NB4 (cell line): Measurements from ENCODE around the gene CDH12.

ENCODE experiments used
- DNase-seq: peaks from one replicate; pipeline ENCODE4 v3.0.0; 2010; ENCODE audit warnings: low read depth
- H3K4me3 ChIP-seq: one replicate; pipeline ENCODE4 v1.5.1; 2011; ENCODE audit warnings: mild to moderate bottlenecking, low read depth, low read length, moderate library complexity
- CTCF ChIP-seq: IDR thresholded peaks from one replicate; pipeline ENCODE4 v1.5.1; 2012; ENCODE audit warnings: low read depth, low read length
- MAX ChIP-seq: IDR thresholded peaks from 2 replicates; pipeline ENCODE4 v1.6.1; 2011; ENCODE audit warnings: low read depth, low read length
- MYC ChIP-seq: IDR thresholded peaks from 2 replicates; pipeline ENCODE4 v1.6.1; 2011; ENCODE audit warnings: low read depth, low read length
- POLR2A ChIP-seq: IDR thresholded peaks from 2 replicates; pipeline ENCODE4 v1.6.1; 2011; ENCODE audit warnings: mild to moderate bottlenecking; ENCODE audit not compliant: insufficient read length; ENCODE audit errors: extremely low read depth

CDH12 gene

DNA sequence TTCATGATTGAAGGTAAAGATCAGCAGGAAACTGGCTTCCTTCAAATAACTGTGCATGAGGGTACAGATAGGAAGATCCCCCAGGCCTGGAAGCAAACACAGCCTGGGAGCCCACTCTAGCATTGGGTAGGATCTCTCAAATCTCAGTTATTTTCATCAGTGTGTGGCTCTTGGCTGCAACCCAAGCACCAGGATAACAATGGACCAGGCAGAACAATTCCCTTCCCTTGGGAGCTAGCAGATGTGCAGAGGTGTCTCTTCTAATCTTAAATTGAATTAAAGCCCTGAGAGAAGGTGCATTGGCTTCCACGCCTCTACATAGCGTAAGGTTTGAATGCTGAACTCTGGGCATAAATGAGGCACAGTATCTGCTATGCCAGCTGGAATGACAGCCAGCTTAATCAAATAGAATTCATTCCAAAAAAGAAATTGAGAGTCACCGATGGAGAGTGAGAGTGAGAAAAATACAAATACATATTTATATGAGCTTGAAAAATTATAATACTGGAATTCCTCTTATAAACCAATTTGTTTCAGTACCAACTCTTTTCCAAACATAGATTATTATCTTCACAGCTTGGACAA is 957.3 kb downstream of the CDH12 start:
- no peak for DNase-seq

GRCh38 chr5:21893161-21893560 is 960.0 kb downstream of the CDH12 start:
- TF ChIP-seq POLR2A: no peak
- no peak for TF ChIP-seq CTCF
- no peak for TF ChIP-seq MAX
- no peak for TF ChIP-seq MYC
- no peak for DNase-seq
- H3K4me3 ChIP-seq: no peak overlapping the region

More for the DNA sequence above, 957.3 kb downstream of the CDH12 start:
- H3K4me3 ChIP-seq: no peak overlapping the region
- TF ChIP-seq MAX: no peak
- TF ChIP-seq MYC: no peak

- TF ChIP-seq CTCF (no peak), MAX (no peak), POLR2A (no peak), MYC (no peak)
- no peak for DNase-seq
- H3K4me3 ChIP-seq: no peak overlapping the region
Observed at GRCh38 chr5:21889581-21889980, 963.6 kb downstream of the CDH12 start.

GRCh38 chr5:21882074-21882745 is 970.9 kb downstream of the CDH12 start:
- DNase-seq: no peak
- no peak for TF ChIP-seq MYC
- no peak for TF ChIP-seq CTCF
- TF ChIP-seq POLR2A: no peak
- no peak for TF ChIP-seq MAX
- H3K4me3 ChIP-seq: no peak overlapping the region

DNA sequence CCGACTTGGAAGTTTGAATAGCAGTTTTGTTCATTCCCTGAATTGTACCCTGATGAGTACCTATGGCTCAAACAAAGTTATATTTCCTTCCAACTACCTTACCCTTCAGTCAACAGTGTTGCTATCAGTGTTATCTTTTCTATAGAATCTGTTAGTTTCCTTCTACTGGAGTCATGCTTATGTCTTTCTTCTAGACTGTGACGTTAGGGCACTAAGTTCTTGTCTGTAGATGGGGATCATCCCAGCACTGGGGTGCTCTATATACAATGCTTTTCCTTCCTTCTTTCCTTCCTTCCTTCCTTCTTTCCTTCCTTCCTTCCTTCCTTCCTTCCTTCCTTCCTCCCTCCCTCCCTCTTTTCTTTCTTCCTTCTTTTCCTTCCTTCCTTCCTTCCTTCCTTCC is 973.0 kb downstream of the CDH12 start:
- DNase-seq: no peak
- TF ChIP-seq MYC (no peak), CTCF (no peak), POLR2A (no peak)
- H3K4me3 ChIP-seq: no peak overlapping the region

DNA sequence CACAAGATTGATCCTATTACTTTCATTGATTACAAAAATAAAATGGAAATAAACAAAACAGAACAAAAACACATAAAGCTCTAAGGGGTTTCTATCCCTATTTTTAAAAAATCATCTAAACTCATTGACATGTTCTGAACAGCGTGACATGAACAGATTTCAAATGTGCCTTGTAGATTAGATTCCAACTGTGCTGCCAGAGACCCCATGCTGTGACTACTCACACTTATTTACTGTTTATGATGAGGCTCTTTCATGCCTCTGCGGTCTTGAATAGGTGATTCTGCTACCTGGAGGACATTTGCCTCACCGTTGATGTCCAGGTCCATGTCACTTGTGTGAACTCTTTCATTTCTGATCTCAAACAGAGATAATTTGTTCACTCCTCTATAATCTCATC is 990.2 kb downstream of the CDH12 start:
- TF ChIP-seq POLR2A: no peak
- TF ChIP-seq MYC: no peak
- TF ChIP-seq CTCF: no peak
- no peak for TF ChIP-seq MAX
- no peak overlapping the region for H3K4me3 ChIP-seq
- DNase-seq: no peak
